NCI-H82 treated with DMSO at 0.1 percent for 48 hours (cell line): ENCODE measurements around the gene MYL6B.

Experiments used
- DNase-seq: peaks from one replicate; lab custom pipeline; 2025; ENCODE audit not compliant: unreplicated experiment; lab: John Stamatoyannopoulos, UW

The MYL6B gene

GRCh38 chr12:56204275-56204674, 51.9 kb downstream of the MYL6B start:
- DNase-seq = no peak

DNA sequence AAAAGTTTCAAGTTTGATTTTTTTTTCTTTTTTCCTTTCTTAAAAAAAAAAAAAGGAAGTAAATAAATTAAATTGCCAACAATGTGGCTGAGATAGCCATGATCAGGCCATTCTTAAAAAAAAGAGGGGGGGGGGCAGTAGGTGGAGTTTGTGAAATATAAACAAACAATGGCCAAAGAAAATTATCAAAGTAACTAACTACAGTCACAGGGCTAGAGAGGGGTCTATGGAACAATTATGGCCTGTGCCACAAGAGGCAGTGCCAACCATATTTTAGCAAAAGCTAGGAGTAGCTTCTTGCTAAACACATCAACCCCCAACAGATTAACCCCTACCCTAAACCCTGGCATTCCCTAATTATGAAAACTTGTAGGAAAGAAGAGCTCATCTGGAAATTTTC, 53.1 kb downstream of the MYL6B start:
- DNase-seq = no peak

- DNase-seq = no peak
Observed at GRCh38 chr12:56206452-56207166, 54.2 kb downstream of the MYL6B start.
